HEK293T (cell line): ENCODE results near the gene MGMT.

Experiments used
- CTCF ChIA-PET: fragments of 350-600 bp; formaldehyde crosslinking; extraction: SDS; loops from one replicate; lab custom pipeline; 2021; ENCODE audit warnings: antibody characterized with exemption, inconsistent platforms; lab: Yijun Ruan, JAX
- POLR2A ChIA-PET: fragments of 350-600 bp; formaldehyde crosslinking; extraction: SDS; loops from one replicate; lab custom pipeline; 2020; ENCODE audit warnings: antibody characterized with exemption, inconsistent platforms; lab: Yijun Ruan, JAX
- DNase-seq: peaks from one replicate; pipeline ENCODE4 v3.0.0; 2012; ENCODE audit warnings: mixed read lengths; ENCODE audit errors: extremely low spot score
- ARNT ChIP-seq: fragments of 450-650 bp; IDR thresholded peaks from 2 replicates; pipeline ENCODE4 v1.6.1; 2017; ENCODE audit warnings: mild to moderate bottlenecking
- BHLHE40 ChIP-seq: fragments of 450-650 bp; IDR thresholded peaks from 2 replicates; pipeline ENCODE4 v1.6.1; 2016; ENCODE audit warnings: mild to moderate bottlenecking, moderate library complexity, borderline replicate concordance
- CTBP1 ChIP-seq: fragments of 450-650 bp; IDR thresholded peaks from 2 replicates; pipeline ENCODE4 v1.6.1; 2016; ENCODE audit warnings: borderline replicate concordance
- ELF4 ChIP-seq: fragments of 450-650 bp; IDR thresholded peaks from 2 replicates; pipeline ENCODE4 v1.6.1; 2017; ENCODE audit warnings: antibody characterized with exemption
- FOXA1 ChIP-seq: fragments of 450-650 bp; IDR thresholded peaks from 2 replicates; pipeline ENCODE4 v1.6.1; 2016; ENCODE audit warnings: mild to moderate bottlenecking
- FOXK2 ChIP-seq: fragments of 450-650 bp; IDR thresholded peaks from 2 replicates; pipeline ENCODE4 v1.6.1; 2016; ENCODE audit warnings: mild to moderate bottlenecking
- FOXM1 ChIP-seq: fragments of 450-650 bp; IDR thresholded peaks from 2 replicates; pipeline ENCODE4 v1.6.1; 2017; ENCODE audit warnings: mild to moderate bottlenecking, borderline replicate concordance
- HDGF ChIP-seq: fragments of 450-650 bp; IDR thresholded peaks from 2 replicates; pipeline ENCODE4 v1.6.1; 2017; ENCODE audit warnings: antibody characterized with exemption, borderline replicate concordance
- L3MBTL2 ChIP-seq: fragments of 450-650 bp; conservative IDR thresholded peaks from 2 replicates; pipeline ENCODE4 v1.6.1; 2016; ENCODE audit warnings: mild to moderate bottlenecking
- LEF1 ChIP-seq: fragments of 450-650 bp; IDR thresholded peaks from 2 replicates; pipeline ENCODE4 v1.6.1; 2017; ENCODE audit warnings: mild to moderate bottlenecking, borderline replicate concordance
- NFRKB ChIP-seq: fragments of 450-650 bp; IDR thresholded peaks from 2 replicates; pipeline ENCODE4 v1.6.1; 2016; ENCODE audit warnings: mild to moderate bottlenecking, moderate library complexity
- SP1 ChIP-seq: fragments of 450-650 bp; IDR thresholded peaks from 2 replicates; pipeline ENCODE4 v1.6.1; 2017
- SUZ12 ChIP-seq: fragments of 450-650 bp; IDR thresholded peaks from 2 replicates; pipeline ENCODE4 v1.6.1; 2016; ENCODE audit warnings: mild to moderate bottlenecking
- TARDBP ChIP-seq: fragments of 450-650 bp; IDR thresholded peaks from 2 replicates; pipeline ENCODE4 v1.6.1; 2016
- ZNF384 ChIP-seq: fragments of 450-650 bp; IDR thresholded peaks from 2 replicates; pipeline ENCODE4 v1.6.1; 2016
- TF ChIP-seq, protein P1 (sequence below): fragments of 450-650 bp; IDR thresholded peaks from 2 replicates; pipeline ENCODE4 v1.6.1; 2016

The MGMT gene

DNA sequence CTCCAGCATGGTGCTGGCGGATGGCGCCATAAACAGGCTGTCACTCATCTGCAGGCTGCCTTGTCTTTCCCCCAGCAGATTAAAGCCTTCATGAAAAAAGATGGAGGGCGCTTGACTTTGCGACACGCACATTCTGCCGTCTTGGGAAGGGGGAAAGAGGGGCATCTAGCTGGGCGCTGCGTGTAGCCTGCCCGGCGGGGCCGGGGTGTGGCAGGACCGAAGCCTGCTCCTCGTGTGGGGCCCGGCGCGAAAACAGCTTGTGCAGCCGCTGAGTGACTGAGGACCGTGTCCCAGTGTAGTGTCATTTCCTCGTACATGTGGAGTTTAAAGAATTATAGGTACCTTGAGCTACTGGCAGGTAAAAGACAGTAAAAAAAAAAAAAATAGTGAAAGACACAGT, 97.9 kb downstream of the MGMT start:
- CTCF ChIA-PET: no interaction called here
- POLR2A ChIA-PET: no interaction called here
- TF ChIP-seq L3MBTL2: no peak
- TF ChIP-seq ARNT: no peak

DNA sequence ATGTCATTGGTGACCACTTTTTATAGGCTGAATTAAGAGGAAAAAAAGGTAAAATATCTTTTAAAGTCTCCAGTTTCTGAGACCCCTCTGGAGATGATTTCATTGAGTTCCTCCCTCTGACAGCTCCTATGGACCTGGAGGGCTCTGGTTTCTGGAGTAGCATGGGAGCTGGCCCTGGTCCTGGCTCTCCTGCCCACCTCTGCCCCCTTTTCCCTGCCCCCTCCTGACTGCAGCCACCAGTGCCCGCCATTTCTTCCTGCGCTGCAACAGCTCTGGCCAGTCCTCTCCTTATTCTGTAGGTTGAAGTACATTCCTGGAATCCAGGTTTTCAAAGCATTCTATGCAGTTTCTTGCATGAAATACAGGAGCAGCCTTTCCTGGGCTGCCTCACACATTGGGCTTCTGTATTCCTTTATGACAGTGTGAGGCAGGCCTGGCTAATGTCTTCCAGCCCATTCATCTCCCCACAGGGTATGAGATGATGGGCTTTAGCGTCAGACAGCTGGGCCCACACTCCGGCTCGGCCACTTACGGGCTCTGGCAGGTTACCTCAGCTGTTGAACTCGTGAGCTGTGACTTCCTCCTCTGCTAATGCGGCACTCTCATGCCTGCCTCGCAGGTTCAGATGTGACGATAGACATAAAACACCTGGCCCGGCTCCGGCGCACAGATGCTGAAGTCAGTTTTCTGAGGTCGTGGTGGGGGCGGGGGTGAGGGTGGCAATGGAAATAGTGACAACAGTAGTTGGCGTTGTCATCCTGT, 101.7 kb downstream of the MGMT start:
- no peak for TF ChIP-seq ZNF384
- no peak for TF ChIP-seq ELF4
- no peak for TF ChIP-seq ARNT
- TF ChIP-seq FOXK2: no peak
- no peak for TF ChIP-seq BHLHE40
- no peak for TF ChIP-seq LEF1
- no peak for TF ChIP-seq FOXM1
- TF ChIP-seq, protein P1, sequence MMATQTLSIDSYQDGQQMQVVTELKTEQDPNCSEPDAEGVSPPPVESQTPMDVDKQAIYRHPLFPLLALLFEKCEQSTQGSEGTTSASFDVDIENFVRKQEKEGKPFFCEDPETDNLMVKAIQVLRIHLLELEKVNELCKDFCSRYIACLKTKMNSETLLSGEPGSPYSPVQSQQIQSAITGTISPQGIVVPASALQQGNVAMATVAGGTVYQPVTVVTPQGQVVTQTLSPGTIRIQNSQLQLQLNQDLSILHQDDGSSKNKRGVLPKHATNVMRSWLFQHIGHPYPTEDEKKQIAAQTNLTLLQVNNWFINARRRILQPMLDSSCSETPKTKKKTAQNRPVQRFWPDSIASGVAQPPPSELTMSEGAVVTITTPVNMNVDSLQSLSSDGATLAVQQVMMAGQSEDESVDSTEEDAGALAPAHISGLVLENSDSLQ: no peak
- TF ChIP-seq SUZ12: no peak
- no peak for TF ChIP-seq CTBP1
- no peak for TF ChIP-seq TARDBP
- TF ChIP-seq HDGF: no peak
- TF ChIP-seq NFRKB: no peak
- TF ChIP-seq L3MBTL2: no peak
- TF ChIP-seq FOXA1: no peak
- TF ChIP-seq SP1: no peak
- CTCF ChIA-PET: no interaction called here
- POLR2A ChIA-PET: no interaction called here
- no peak for DNase-seq

More for the DNA sequence above, 97.9 kb downstream of the MGMT start:
- DNase-seq: no peak

DNA sequence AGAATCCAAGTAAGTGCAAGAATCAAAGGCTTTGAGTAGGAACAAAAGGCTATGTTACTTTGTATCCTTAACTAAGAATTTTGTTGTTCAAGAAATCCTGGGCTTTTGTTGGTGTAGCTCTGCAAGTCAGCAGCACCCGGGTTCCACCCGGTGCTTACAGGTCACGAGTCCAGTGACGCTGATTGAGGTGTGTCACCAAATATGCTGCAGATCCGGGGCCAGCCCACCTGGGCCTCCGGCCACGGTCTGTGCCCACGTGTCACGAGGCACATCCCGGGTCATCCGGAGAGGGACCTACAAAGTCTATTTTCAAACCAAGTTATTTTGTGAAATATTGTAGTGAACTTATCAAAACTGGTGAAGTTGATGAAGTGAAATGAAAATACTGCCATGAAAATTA, 103.1 kb downstream of the MGMT start:
- no peak for DNase-seq
- POLR2A ChIA-PET: no interaction called here
- CTCF ChIA-PET: no interaction called here
- TF ChIP-seq ARNT (no peak), FOXA1 (no peak)

DNA sequence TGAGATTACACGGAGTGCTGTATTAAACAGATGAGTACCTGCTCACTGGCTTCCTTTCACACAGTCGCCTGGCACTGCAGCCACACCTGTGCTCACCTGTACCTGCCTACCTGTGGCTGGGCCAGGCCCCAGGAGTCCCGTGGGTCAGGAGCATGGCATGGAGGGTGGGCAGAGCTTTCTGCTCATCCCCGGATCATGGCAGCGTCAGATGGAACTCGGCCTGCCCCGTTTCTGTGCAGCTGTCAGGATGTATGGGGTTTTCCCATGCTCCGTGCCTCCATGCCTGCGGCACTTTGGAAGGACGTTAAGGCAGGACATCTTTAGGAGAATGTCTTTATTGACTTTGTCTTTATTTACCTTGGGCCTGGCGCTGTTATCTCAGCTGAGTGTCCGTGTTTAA, 112.2 kb downstream of the MGMT start:
- ChIA-PET POLR2A (no interaction called here), CTCF (no interaction called here)
- TF ChIP-seq HDGF (no peak), LEF1 (no peak), SP1 (no peak), ARNT (no peak), ZNF384 (no peak), TARDBP (no peak), FOXK2 (no peak), NFRKB (no peak)

DNA sequence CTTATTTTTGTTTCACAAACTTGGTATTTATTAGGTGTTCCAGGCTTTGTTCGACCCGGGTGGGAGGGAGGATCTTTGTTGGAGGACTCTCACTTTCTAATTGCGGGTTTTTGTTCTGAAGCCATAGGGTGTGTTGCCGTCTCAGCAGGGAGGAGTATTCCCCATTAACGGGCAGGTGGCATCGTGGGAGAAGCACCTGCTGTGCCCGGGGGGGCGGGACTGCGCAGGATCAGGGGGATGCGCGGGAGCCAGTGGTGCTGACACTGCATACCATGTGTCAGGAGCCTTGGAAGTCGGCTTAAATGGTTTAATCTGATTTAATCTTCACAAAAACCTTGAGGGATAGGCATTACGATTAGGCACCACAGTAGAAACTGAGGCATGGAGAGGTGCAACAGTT, 113.0 kb downstream of the MGMT start:
- TF ChIP-seq ARNT (no peak), HDGF (no peak), FOXM1 (no peak), LEF1 (no peak), FOXA1 (no peak)
- TF ChIP-seq, protein P1: no peak
- ChIA-PET CTCF (no interaction called here), POLR2A (no interaction called here)
- no peak for DNase-seq

More for the DNA sequence above, 112.2 kb downstream of the MGMT start:
- DNase-seq: no peak

DNA sequence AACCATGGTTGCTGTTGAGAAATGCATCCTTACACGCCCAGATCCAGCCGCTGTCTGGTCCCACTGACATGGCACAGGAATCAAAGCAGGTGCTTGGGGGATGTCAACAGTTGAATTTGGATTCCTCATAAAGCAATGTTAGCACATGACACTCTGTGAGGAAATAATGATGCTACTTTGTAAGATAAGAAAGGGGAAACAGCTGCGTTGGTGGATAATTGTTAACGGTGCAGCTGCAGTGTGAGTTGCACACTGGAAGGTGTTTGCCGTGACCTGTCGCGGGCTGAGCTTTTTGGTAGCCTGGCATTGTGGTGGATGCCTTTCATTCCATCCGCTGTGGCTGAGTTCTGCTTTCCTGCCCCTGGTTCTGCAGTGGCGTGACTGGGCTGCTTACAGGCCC, 113.9 kb downstream of the MGMT start:
- no peak for TF ChIP-seq CTBP1
- TF ChIP-seq SP1: no peak
- TF ChIP-seq, protein P1: no peak
- TF ChIP-seq SUZ12: no peak
- no peak for TF ChIP-seq FOXA1
- no peak for TF ChIP-seq ARNT
- TF ChIP-seq LEF1: no peak
- POLR2A ChIA-PET: no interaction called here
- CTCF ChIA-PET: no interaction called here
- DNase-seq: no peak

DNA sequence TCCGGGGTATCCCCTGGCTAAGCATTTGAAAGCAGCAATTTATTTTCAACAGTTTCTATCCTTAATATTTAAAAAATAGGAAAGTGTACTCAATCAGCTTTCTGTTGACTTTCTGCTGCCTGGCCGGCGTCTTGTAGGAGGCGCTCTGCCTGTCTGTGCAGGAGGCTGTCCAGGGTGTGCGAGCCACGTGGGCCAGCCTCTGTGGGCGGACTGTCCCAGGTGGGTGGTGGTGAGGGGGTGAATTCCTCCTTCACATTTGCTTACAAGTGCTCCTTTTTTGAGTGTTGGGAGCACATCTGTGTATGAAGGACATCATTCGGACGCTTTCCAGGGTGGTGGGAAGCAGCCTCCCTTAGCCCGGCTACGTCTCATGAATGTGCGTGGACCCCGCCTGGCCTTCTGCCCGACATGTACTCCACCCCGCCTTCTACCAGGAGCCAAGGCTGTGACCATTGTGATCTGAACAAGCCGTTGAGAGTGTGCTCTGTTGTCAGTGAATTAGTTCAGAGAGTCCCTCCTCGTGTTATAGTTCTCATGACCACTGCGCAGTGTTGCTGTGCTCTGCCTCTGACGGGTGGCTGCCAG, 114.9 kb downstream of the MGMT start:
- no peak for TF ChIP-seq TARDBP
- TF ChIP-seq CTBP1: no peak
- no peak for TF ChIP-seq LEF1
- TF ChIP-seq FOXK2: no peak
- TF ChIP-seq ELF4: no peak
- no peak for TF ChIP-seq FOXA1
- no peak for TF ChIP-seq L3MBTL2
- TF ChIP-seq BHLHE40: no peak
- TF ChIP-seq, protein P1: no peak
- POLR2A ChIA-PET: no interaction called here
- no peak for DNase-seq
- CTCF ChIA-PET: no interaction called here
